HepG2 (cell line): ENCODE data around the gene RTBDN. TPM values are rescaled to one million over a fixed set of nuclear protein-coding genes. Genes with fewer than 3 reads are reported as not detected.
A peak's percentile ranks its signal among the peaks of the same experiment; 100 is the strongest.

Source experiments
- ASH2L ChIP-seq: fragments of 300-600, 200-600 bp; sonication (generic); IDR thresholded peaks from 2 replicates; pipeline ENCODE4 v1.7.0; 2017; ENCODE audit warnings: low read depth, mild to moderate bottlenecking, moderate library complexity, mixed read lengths, low read length; ENCODE audit not compliant: insufficient read length
- BHLHE40 ChIP-seq: IDR thresholded peaks from 2 replicates; pipeline ENCODE4 v1.6.1; 2011; ENCODE audit warnings: low read length, improper control_type of control experiment
- NR2F2 ChIP-seq: IDR thresholded peaks from 2 replicates; pipeline ENCODE4 v1.6.1; 2012; ENCODE audit warnings: low read depth, inconsistent platforms, borderline replicate concordance
- SNRNP70 ChIP-seq: fragments of 200-400 bp; formaldehyde crosslinking; IDR thresholded peaks from 2 replicates; pipeline ENCODE4 v1.6.1; 2017; ENCODE audit warnings: mild to moderate bottlenecking, low read depth, low read length, moderate library complexity
- SOX13 ChIP-seq, 3 experiments: fragments of 450-650 bp in 1 of 3; sonication (generic) in 1 of 3; formaldehyde crosslinking in 1 of 3; IDR thresholded peaks in 2 of 3; conservative IDR thresholded peaks in 1 of 3; 2 replicates each; pipeline versions ENCODE4 v1.5.0 to v1.6.1; 2016 to 2020; ENCODE audit warnings: antibody characterized with exemption in 1 of 3, mild to moderate bottlenecking in 1 of 3, missing compliant biosample characterization in 1 of 3, missing genetic modification reagents in 1 of 3, moderate library complexity in 1 of 3
- TAF15 ChIP-seq: fragments of 200-400 bp; formaldehyde crosslinking; IDR thresholded peaks from one replicate; pipeline ENCODE4 v1.6.1; 2018; ENCODE audit warnings: mild to moderate bottlenecking, low read depth, low read length; ENCODE audit not compliant: poor library complexity, severe bottlenecking
- ZEB1 ChIP-seq: IDR thresholded peaks from 2 replicates; pipeline ENCODE4 v1.6.1; 2012; ENCODE audit warnings: mild to moderate bottlenecking, low read depth, inconsistent platforms; ENCODE audit not compliant: insufficient replicate concordance
- ZNF121 ChIP-seq: sonication (generic); formaldehyde crosslinking; IDR thresholded peaks from 2 replicates; pipeline ENCODE4 v1.5.0; 2020; ENCODE audit warnings: mild to moderate bottlenecking, missing genetic modification reagents
- ZNF709 ChIP-seq: sonication (generic); formaldehyde crosslinking; IDR thresholded peaks from 2 replicates; pipeline ENCODE4 v1.5.0; 2020; ENCODE audit warnings: mild to moderate bottlenecking, missing genetic modification reagents
- polyA plus RNA-seq, 8 experiments: library from polyadenylated mRNA; depleted of rRNA in 3 of 8; stranded (reverse) in 7 of 8; unstranded in 1 of 8; fragments of >200 nt; fragmentation: Illumina TruSeq in 4 of 8; extraction: Trizol in 4 of 8; gene quantifications; 2 replicates each; pipeline versions ENCODE4 v1.2.1 to v1.2.3, GENCODE V29; 2011 to 2016; ENCODE audit warnings: low read depth in 4 of 8, missing spikeins in 1 of 8, mixed read lengths in 1 of 8; ENCODE audit not compliant: insufficient read depth in 1 of 8
- total RNA-seq, 5 experiments: library from RNA; depleted of rRNA; stranded (reverse); fragments of >200 nt; fragmentation: Illumina TruSeq; extraction: Trizol; gene quantifications; 2 replicates each; pipeline ENCODE4 v1.2.3, GENCODE V29; 2016; ENCODE audit warnings: low read depth in 1 of 5
- TF ChIP-seq, protein P1 (sequence below): sonication (generic); formaldehyde crosslinking; IDR thresholded peaks from 2 replicates; pipeline ENCODE4 v1.5.0; 2020; ENCODE audit warnings: mild to moderate bottlenecking, missing genetic modification reagents, borderline replicate concordance
- TF ChIP-seq, protein P2 (sequence below): sonication (generic); formaldehyde crosslinking; IDR thresholded peaks from 2 replicates; pipeline ENCODE4 v1.5.1; 2020; ENCODE audit warnings: mild to moderate bottlenecking, moderate library complexity, missing genetic modification reagents
- TF ChIP-seq, protein P3 (sequence below): sonication (generic); formaldehyde crosslinking; IDR thresholded peaks from 2 replicates; pipeline ENCODE4 v1.8.0; 2022; ENCODE audit warnings: mild to moderate bottlenecking, missing genetic modification reagents, moderate library complexity
- TF ChIP-seq, protein P4 (sequence below): sonication (generic); formaldehyde crosslinking; IDR thresholded peaks from 2 replicates; pipeline ENCODE4 v1.5.0; 2020; ENCODE audit warnings: mild to moderate bottlenecking, missing genetic modification reagents
- TF ChIP-seq, protein P5 (sequence below): sonication (generic); formaldehyde crosslinking; IDR thresholded peaks from 2 replicates; pipeline ENCODE4 v1.9.0; 2021; ENCODE audit warnings: missing genetic modification reagents, borderline replicate concordance

The RTBDN gene
- total and polyA plus RNA-seq, 2 of the 13 experiments (the other 11 are each of a cell fraction or from before 2014, with no cell fraction given): 0.27 to 0.48 TPM

DNA sequence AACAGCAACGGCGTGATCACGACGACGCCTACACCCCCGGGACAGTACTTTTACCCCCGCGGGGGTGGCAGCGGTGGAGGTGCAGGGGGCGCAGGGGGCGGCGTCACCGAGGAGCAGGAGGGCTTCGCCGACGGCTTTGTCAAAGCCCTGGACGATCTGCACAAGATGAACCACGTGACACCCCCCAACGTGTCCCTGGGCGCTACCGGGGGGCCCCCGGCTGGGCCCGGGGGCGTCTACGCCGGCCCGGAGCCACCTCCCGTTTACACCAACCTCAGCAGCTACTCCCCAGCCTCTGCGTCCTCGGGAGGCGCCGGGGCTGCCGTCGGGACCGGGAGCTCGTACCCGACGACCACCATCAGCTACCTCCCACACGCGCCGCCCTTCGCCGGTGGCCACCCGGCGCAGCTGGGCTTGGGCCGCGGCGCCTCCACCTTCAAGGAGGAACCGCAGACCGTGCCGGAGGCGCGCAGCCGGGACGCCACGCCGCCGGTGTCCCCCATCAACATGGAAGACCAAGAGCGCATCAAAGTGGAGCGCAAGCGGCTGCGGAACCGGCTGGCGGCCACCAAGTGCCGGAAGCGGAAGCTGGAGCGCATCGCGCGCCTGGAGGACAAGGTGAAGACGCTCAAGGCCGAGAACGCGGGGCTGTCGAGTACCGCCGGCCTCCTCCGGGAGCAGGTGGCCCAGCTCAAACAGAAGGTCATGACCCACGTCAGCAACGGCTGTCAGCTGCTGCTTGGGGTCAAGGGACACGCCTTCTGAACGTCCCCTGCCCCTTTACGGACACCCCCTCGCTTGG lies 42.1 kb downstream of the RTBDN start (continued):
- TF ChIP-seq, protein P1, sequence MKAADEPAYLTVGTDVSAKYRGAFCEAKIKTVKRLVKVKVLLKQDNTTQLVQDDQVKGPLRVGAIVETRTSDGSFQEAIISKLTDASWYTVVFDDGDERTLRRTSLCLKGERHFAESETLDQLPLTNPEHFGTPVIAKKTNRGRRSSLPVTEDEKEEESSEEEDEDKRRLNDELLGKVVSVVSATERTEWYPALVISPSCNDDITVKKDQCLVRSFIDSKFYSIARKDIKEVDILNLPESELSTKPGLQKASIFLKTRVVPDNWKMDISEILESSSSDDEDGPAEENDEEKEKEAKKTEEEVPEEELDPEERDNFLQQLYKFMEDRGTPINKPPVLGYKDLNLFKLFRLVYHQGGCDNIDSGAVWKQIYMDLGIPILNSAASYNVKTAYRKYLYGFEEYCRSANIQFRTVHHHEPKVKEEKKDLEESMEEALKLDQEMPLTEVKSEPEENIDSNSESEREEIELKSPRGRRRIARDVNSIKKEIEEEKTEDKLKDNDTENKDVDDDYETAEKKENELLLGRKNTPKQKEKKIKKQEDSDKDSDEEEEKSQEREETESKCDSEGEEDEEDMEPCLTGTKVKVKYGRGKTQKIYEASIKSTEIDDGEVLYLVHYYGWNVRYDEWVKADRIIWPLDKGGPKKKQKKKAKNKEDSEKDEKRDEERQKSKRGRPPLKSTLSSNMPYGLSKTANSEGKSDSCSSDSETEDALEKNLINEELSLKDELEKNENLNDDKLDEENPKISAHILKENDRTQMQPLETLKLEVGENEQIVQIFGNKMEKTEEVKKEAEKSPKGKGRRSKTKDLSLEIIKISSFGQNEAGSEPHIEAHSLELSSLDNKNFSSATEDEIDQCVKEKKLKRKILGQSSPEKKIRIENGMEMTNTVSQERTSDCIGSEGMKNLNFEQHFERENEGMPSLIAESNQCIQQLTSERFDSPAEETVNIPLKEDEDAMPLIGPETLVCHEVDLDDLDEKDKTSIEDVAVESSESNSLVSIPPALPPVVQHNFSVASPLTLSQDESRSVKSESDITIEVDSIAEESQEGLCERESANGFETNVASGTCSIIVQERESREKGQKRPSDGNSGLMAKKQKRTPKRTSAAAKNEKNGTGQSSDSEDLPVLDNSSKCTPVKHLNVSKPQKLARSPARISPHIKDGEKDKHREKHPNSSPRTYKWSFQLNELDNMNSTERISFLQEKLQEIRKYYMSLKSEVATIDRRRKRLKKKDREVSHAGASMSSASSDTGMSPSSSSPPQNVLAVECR (CRISPR knock-in tag): peak; percentile 86
- TF ChIP-seq, protein P2, sequence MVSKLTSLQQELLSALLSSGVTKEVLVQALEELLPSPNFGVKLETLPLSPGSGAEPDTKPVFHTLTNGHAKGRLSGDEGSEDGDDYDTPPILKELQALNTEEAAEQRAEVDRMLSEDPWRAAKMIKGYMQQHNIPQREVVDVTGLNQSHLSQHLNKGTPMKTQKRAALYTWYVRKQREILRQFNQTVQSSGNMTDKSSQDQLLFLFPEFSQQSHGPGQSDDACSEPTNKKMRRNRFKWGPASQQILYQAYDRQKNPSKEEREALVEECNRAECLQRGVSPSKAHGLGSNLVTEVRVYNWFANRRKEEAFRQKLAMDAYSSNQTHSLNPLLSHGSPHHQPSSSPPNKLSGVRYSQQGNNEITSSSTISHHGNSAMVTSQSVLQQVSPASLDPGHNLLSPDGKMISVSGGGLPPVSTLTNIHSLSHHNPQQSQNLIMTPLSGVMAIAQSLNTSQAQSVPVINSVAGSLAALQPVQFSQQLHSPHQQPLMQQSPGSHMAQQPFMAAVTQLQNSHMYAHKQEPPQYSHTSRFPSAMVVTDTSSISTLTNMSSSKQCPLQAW (CRISPR knock-in tag): no peak
- no peak for TF ChIP-seq ZEB1
- no peak for TF ChIP-seq ASH2L
- TF ChIP-seq ZNF709 (CRISPR knock-in tag): peak; percentile 90; the same call in 1 of the 2 replicates
- TF ChIP-seq, protein P3, sequence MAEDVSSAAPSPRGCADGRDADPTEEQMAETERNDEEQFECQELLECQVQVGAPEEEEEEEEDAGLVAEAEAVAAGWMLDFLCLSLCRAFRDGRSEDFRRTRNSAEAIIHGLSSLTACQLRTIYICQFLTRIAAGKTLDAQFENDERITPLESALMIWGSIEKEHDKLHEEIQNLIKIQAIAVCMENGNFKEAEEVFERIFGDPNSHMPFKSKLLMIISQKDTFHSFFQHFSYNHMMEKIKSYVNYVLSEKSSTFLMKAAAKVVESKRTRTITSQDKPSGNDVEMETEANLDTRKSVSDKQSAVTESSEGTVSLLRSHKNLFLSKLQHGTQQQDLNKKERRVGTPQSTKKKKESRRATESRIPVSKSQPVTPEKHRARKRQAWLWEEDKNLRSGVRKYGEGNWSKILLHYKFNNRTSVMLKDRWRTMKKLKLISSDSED (CRISPR knock-in tag): peak; percentile 42; the same call in 1 of the 2 replicates
- TF ChIP-seq, protein P4, sequence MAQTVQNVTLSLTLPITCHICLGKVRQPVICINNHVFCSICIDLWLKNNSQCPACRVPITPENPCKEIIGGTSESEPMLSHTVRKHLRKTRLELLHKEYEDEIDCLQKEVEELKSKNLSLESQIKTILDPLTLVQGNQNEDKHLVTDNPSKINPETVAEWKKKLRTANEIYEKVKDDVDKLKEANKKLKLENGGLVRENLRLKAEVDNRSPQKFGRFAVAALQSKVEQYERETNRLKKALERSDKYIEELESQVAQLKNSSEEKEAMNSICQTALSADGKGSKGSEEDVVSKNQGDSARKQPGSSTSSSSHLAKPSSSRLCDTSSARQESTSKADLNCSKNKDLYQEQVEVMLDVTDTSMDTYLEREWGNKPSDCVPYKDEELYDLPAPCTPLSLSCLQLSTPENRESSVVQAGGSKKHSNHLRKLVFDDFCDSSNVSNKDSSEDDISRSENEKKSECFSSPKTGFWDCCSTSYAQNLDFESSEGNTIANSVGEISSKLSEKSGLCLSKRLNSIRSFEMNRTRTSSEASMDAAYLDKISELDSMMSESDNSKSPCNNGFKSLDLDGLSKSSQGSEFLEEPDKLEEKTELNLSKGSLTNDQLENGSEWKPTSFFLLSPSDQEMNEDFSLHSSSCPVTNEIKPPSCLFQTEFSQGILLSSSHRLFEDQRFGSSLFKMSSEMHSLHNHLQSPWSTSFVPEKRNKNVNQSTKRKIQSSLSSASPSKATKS: no peak; the same call in 1 of the 2 replicates
- TF ChIP-seq SOX13 (IDR thresholded peaks at IDR 0.05): no peak
- TF ChIP-seq SOX13 (CRISPR knock-in tag; conservative IDR thresholded peaks at IDR 0.05 in 1 of 2, IDR thresholded peaks at IDR 0.05 in 1 of 2): peak in 1 of 2 experiments; percentile 8; a peak in 1 of 4 replicates
- TF ChIP-seq, protein P5, sequence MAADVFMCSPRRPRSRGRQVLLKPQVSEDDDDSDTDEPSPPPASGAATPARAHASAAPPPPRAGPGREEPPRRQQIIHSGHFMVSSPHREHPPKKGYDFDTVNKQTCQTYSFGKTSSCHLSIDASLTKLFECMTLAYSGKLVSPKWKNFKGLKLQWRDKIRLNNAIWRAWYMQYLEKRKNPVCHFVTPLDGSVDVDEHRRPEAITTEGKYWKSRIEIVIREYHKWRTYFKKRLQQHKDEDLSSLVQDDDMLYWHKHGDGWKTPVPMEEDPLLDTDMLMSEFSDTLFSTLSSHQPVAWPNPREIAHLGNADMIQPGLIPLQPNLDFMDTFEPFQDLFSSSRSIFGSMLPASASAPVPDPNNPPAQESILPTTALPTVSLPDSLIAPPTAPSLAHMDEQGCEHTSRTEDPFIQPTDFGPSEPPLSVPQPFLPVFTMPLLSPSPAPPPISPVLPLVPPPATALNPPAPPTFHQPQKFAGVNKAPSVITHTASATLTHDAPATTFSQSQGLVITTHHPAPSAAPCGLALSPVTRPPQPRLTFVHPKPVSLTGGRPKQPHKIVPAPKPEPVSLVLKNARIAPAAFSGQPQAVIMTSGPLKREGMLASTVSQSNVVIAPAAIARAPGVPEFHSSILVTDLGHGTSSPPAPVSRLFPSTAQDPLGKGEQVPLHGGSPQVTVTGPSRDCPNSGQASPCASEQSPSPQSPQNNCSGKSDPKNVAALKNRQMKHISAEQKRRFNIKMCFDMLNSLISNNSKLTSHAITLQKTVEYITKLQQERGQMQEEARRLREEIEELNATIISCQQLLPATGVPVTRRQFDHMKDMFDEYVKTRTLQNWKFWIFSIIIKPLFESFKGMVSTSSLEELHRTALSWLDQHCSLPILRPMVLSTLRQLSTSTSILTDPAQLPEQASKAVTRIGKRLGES: 0 out of 2 replicates have a peak, but pooled peaks have one; percentile 16
- no peak for TF ChIP-seq SNRNP70
- no peak for TF ChIP-seq TAF15
- TF ChIP-seq ZNF121: no peak
- no peak; the same call in 1 of the 2 replicates for TF ChIP-seq NR2F2
- no peak for TF ChIP-seq BHLHE40
